BLaER1 (cell line): ENCODE measurements around the gene PLEKHG2.

ENCODE experiments used
- H3K27ac ChIP-seq: shearing (Covaris generic); formaldehyde crosslinking; 2 replicates; pipeline ENCODE4 v1.8.1; 2022
- H3K27me3 ChIP-seq: shearing (Covaris generic); formaldehyde crosslinking; 2 replicates; pipeline ENCODE4 v1.8.1; 2022
- H3K36me3 ChIP-seq: shearing (Covaris generic); formaldehyde crosslinking; 2 replicates; pipeline ENCODE4 v1.8.1; 2022
- H3K4me1 ChIP-seq: shearing (Covaris generic); formaldehyde crosslinking; 2 replicates; pipeline ENCODE4 v1.8.1; 2022
- H3K4me2 ChIP-seq: shearing (Covaris generic); formaldehyde crosslinking; 2 replicates; pipeline ENCODE4 v1.8.1; 2022
- H3K4me3 ChIP-seq: shearing (Covaris generic); formaldehyde crosslinking; 2 replicates; pipeline ENCODE4 v1.8.1; 2022
- H3K9ac ChIP-seq: shearing (Covaris generic); formaldehyde crosslinking; 2 replicates; pipeline ENCODE4 v1.8.1; 2022
- H3K9me3 ChIP-seq: shearing (Covaris generic); formaldehyde crosslinking; 2 replicates; pipeline ENCODE4 v1.8.1; 2022
- H4K20me1 ChIP-seq: shearing (Covaris generic); formaldehyde crosslinking; 2 replicates; pipeline ENCODE4 v1.8.1; 2022
- Cebpa-rat ChIP-seq: shearing (Covaris generic); IDR thresholded peaks from 2 replicates; pipeline ENCODE4 v1.8.1; 2022

PLEKHG2 gene

DNA sequence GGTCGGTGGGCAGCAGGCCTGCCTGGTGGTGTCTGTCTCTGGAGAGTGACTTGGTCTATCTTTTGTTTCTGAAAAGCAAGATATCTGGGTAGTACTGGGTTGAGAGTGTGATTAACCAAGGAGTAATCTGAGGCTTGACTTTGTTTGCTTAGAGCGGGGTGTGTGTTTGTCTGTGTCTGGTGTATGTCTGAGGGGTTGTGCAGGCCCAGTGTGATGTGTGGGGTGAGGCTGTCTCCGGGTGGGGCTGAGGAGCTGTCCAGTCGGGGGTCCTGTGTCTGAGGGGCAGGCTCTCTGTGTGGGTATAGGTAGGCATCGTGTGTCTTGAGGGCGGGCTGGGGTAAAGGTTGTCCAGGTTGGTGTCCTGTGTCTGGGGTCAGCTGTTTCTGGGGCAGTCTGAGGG, 57.1 kb downstream of the PLEKHG2 start:
- Histone ChIP-seq H3K4me3 (no peak overlapping the region), H4K20me1 (peaks cover 55% of the 10 kb centered on the region), H3K9me3 (no peaks in the 10 kb centered on the region), H3K27ac (peak overlapping the region; percentile 66; the same call in 1 of the 2 replicates), H3K4me1 (peaks cover 48% of the 10 kb centered on the region), H3K36me3 (peaks cover 100% of the 10 kb centered on the region), H3K27me3 (no peaks in the 10 kb centered on the region), H3K9ac (0 out of 2 replicates have a peak overlapping the region, but pooled peaks have one; percentile 24), H3K4me2 (no peak overlapping the region)
- TF ChIP-seq Cebpa-rat = no peak

DNA sequence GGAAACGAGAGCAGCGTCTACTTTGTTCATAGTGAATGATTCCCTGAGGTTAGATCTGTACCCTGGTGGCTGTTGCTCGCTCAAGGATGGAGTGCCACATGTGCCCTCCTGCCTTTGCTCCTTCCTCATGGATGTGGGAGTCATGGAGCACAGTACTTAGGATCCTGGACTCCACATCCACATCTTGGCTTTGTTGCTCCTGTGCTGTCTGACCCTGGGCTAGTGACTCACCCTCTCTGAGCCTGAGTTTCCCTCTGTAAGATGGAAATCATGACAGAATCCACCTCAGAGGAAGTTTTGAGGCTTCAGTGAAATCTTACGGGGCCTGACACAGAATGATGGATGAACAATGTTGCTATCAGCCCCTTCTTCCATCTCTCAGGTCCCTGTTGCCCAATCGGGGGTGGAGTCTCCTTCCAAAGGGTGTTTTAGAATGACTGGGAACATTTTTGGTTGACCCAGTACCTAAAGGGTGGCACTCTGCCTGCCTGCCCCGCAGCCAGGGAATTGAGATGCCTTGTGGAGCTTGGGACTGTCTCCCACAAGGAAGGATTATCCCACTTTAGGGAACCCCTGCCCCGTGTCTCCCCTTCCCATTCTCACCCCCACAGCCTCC, 58.4 kb downstream of the PLEKHG2 start:
- peaks cover 100% of the 10 kb centered on the region for H3K36me3 ChIP-seq
- no peak overlapping the region for H3K4me3 ChIP-seq
- H3K9me3 ChIP-seq = no peaks in the 10 kb centered on the region

DNA sequence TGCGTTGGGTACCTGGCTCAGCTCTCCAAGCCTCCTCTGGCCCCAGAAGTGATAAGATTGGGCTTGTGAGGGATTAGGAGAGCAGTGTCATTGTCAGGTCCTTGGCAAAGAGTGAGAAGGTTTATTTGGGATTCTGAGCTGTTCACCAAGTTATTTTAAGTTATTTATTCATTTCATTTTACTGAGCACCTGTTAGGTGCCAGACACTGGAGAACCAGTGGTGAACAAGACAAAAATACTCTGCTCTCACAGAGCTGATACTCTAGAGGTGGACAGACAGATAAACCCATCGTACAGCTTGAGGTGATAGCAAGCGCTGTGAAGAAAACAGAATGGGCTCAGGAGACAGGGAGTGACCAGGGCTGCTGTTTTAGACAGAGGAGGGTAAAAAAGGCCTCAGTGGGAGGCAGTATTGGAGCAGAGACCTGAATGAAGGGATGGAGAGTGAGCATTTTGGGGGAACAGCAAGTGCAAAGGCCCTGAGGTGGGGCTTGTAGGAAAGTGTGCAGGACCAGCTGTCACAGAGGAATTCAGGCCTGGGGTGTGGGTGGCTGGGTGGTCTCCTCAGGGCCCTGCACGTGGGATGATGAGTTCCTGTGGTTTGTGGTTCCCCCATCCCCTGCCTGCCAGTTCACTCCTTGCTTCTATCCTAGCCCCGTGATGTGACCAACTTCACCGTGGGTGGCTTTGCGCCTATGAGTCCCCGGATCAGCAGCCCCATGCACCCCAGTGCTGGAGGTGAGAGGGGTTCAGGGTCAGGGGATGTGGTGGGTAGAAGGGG, 59.5 kb downstream of the PLEKHG2 start:
- H3K27ac ChIP-seq = no peak overlapping the region
- peaks cover 38% of the 10 kb centered on the region for H4K20me1 ChIP-seq
- no peak for TF ChIP-seq Cebpa-rat

More for the DNA sequence above, 58.4 kb downstream of the PLEKHG2 start:
- no peak for TF ChIP-seq Cebpa-rat
- Histone ChIP-seq H3K4me1 (peaks cover 36% of the 10 kb centered on the region), H3K27me3 (no peaks in the 10 kb centered on the region), H3K9ac (peak overlapping the region; percentile 34; the same call in 1 of the 2 replicates), H3K4me2 (no peak overlapping the region), H4K20me1 (peaks cover 44% of the 10 kb centered on the region), H3K27ac (no peak overlapping the region)

DNA sequence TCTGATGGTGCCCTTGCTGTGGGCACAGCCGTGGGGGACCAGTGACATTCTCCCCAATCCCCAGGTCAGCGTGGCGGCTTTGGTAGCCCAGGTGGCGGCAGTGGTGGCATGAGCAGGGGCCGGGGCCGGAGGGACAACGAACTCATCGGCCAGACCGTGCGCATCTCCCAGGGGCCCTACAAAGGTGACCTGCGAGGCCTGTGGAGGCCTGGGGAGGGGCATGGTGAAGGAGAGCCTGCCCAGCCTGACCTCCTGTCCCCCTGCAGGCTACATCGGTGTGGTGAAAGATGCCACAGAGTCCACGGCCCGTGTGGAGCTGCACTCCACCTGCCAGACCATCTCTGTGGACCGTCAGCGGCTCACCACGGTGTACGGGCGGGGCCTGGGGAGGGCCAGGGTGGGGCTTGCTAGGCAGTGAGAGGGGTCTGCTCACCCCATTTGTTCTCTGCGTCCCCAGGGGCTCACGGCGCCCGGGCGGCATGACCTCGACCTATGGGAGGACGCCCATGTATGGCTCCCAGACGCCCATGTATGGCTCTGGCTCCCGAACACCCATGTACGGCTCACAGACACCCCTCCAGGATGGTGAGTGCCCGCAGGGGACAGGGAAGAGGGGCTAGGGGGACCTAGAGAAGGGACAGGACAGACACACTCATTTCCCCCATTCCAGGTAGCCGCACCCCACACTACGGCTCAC, 60.4 kb downstream of the PLEKHG2 start:
- no peak for TF ChIP-seq Cebpa-rat
- Histone ChIP-seq H3K27me3 (no peaks in the 10 kb centered on the region), H3K36me3 (peaks cover 100% of the 10 kb centered on the region), H4K20me1 (peaks cover 38% of the 10 kb centered on the region), H3K9ac (no peak overlapping the region), H3K27ac (no peak overlapping the region), H3K4me2 (no peak overlapping the region), H3K4me3 (no peak overlapping the region), H3K4me1 (peaks cover 25% of the 10 kb centered on the region), H3K9me3 (no peaks in the 10 kb centered on the region)

More for the DNA sequence above, 59.5 kb downstream of the PLEKHG2 start:
- no peaks in the 10 kb centered on the region for H3K27me3 ChIP-seq
- no peak overlapping the region for H3K4me2 ChIP-seq
- peak overlapping the region; percentile 34; the same call in 1 of the 2 replicates for H3K9ac ChIP-seq
- H3K36me3 ChIP-seq = peaks cover 100% of the 10 kb centered on the region
- H3K4me3 ChIP-seq = no peak overlapping the region
- H3K4me1 ChIP-seq = peaks cover 30% of the 10 kb centered on the region
- no peaks in the 10 kb centered on the region for H3K9me3 ChIP-seq

DNA sequence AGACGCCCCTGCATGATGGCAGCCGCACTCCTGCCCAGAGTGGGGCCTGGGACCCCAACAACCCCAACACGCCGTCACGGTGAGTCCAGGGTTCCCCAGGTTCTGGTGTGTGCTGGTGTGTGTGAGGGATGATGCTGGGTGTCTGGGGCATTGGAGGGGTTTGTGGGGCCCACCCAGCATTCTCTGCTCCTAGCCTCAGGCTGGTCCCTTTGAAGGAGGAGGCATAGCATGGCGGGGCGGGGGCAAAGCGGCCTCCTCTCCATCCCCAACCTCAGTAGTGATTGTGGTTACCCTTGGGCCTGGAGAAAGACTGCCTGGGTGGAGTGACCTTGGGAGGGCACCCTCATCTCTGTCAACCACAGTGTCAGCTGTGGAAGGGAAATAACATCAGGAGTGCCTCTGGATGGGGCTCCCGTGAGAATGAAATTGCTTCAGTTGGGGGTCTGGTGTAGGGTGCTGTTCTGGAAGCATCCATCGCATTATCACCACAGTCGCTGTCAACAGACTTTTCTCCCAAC, 61.0 kb downstream of the PLEKHG2 start:
- Histone ChIP-seq H3K27me3 (no peaks in the 10 kb centered on the region), H3K27ac (no peak overlapping the region), H3K4me2 (no peak overlapping the region), H3K36me3 (peaks cover 96% of the 10 kb centered on the region), H3K4me1 (peaks cover 19% of the 10 kb centered on the region), H4K20me1 (peaks cover 38% of the 10 kb centered on the region), H3K4me3 (no peak overlapping the region), H3K9ac (no peak overlapping the region), H3K9me3 (no peaks in the 10 kb centered on the region)
- TF ChIP-seq Cebpa-rat = no peak

DNA sequence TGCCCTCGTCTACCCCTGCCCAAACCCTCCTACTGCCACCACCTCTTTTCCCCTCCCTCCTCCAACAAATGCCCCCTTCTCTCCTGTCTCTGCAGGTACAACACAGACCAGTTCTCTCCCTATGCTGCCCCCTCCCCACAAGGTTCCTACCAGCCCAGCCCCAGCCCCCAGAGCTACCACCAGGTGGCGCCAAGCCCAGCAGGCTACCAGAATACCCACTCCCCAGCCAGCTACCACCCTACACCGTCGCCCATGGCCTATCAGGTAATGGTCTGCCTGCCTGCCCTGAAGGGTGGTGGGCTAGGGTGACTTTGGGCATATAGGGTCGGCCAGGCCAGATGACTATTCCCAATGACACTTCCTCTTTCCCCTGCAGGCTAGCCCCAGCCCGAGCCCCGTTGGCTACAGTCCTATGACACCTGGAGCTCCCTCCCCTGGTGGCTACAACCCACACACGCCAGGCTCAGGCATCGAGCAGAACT, 61.7 kb downstream of the PLEKHG2 start:
- Histone ChIP-seq H3K9me3 (no peaks in the 10 kb centered on the region), H3K36me3 (peaks cover 89% of the 10 kb centered on the region), H3K4me3 (no peak overlapping the region), H3K4me2 (no peak overlapping the region), H3K27me3 (no peaks in the 10 kb centered on the region), H4K20me1 (peaks cover 38% of the 10 kb centered on the region), H3K27ac (no peak overlapping the region), H3K9ac (no peak overlapping the region), H3K4me1 (peaks cover 12% of the 10 kb centered on the region)
- no peak for TF ChIP-seq Cebpa-rat

DNA sequence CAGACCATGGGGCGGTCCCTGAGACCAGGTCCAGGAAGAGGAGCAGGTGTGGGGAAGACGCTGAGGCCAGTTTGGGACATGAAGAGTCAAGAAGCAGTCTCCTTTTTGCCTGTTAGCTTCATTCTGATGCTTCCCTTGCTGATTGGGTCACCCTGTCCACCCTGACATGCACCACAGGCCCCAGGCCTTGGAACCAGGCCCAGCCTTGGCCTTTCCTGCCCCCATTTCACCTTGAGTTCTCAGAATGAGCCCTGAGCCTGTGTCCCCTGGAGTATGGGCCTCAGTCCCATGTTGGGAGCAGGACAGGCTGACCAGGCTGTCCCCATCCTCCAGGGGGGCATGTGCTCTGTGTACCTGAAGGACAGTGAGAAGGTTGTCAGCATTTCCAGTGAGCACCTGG, 63.3 kb downstream of the PLEKHG2 start:
- Histone ChIP-seq H3K9ac (no peak overlapping the region), H3K4me1 (peaks cover 19% of the 10 kb centered on the region), H3K27me3 (no peaks in the 10 kb centered on the region), H3K27ac (no peak overlapping the region), H4K20me1 (peaks cover 38% of the 10 kb centered on the region), H3K36me3 (peaks cover 73% of the 10 kb centered on the region), H3K4me3 (no peak overlapping the region), H3K4me2 (no peak overlapping the region), H3K9me3 (no peaks in the 10 kb centered on the region)
- TF ChIP-seq Cebpa-rat = no peak
